Measurements from ENCODE around the gene ELN.

ELN gene

GRCh38 chr7:74094224-74095101 lies 66.5 kb downstream of the ELN start:
- no peak overlapping the region for H3K4me3 ChIP-seq (ENCODE audit: low read length)

GRCh38 chr7:74095135-74095534 lies 67.2 kb downstream of the ELN start:
- TF ChIP-seq CTCF (conservative IDR thresholded peaks at IDR 0.05; ENCODE audit: low read depth, low read length), result no peak
- H3K4me3 ChIP-seq (ENCODE audit: low read length), result no peak overlapping the region
- no peak for DNase-seq (ENCODE audit: low read depth)

More at GRCh38 chr7:74094224-74095101, 66.5 kb downstream of the ELN start:
- peak; percentile 87 for DNase-seq (ENCODE audit: low read depth)
- TF ChIP-seq CTCF (conservative IDR thresholded peaks at IDR 0.05; ENCODE audit: low read depth, low read length), result no peak

GRCh38 chr7:74097937-74098614 lies 70.1 kb downstream of the ELN start:
- DNase-seq (ENCODE audit: low read depth), result peak; percentile 99
- H3K4me3 ChIP-seq (ENCODE audit: low read length), result no peak overlapping the region
- TF ChIP-seq CTCF (conservative IDR thresholded peaks at IDR 0.05; ENCODE audit: low read depth, low read length), result no peak

GRCh38 chr7:74099031-74099430 lies 71.1 kb downstream of the ELN start:
- TF ChIP-seq CTCF (conservative IDR thresholded peaks at IDR 0.05; ENCODE audit: low read depth, low read length), result no peak
- no peak for DNase-seq (ENCODE audit: low read depth)
- H3K4me3 ChIP-seq (ENCODE audit: low read length), result no peak overlapping the region

GRCh38 chr7:74101061-74101681 lies 73.2 kb downstream of the ELN start:
- TF ChIP-seq CTCF (conservative IDR thresholded peaks at IDR 0.05; ENCODE audit: low read depth, low read length), result no peak
- DNase-seq (ENCODE audit: low read depth), result no peak
- no peak overlapping the region for H3K4me3 ChIP-seq (ENCODE audit: low read length)

- no peak overlapping the region for H3K4me3 ChIP-seq (ENCODE audit: low read length)
- no peak for TF ChIP-seq CTCF (conservative IDR thresholded peaks at IDR 0.05; ENCODE audit: low read depth, low read length)
These were observed 75.3 kb downstream of the ELN start for GRCh38 chr7:74103219-74103772.

More at GRCh38 chr7:74103219-74103772, 75.3 kb downstream of the ELN start:
- DNase-seq (ENCODE audit: low read depth), result no peak
